ENCODE measurements around the gene PDCD11.

GRCh38 chr10:103353281-103353680, 43.1 kb upstream of the PDCD11 start:
- TF ChIP-seq CTCF (IDR thresholded peaks at IDR 0.05; ENCODE audit: low read depth, low read length, poor library complexity, severe bottlenecking) (peak; percentile 31), EZH2phosphoT487 (IDR thresholded peaks at IDR 0.05; ENCODE audit: borderline replicate concordance, low read length) (no peak)

Data from DOHH2 (cell line).